Muscle layer of colon (tissue), 2 donors: ENCODE results near the gene PAK2.
"Not testable (repeated sequence)": the region's sequence is repeated elsewhere in the genome, so short reads cannot be mapped to it uniquely, and the experiment has no call there.

Experiments
- H3K27ac ChIP-seq: one replicate; pipeline ENCODE4 v1.7.0; 2013; ENCODE audit warnings: low read depth, mild to moderate bottlenecking, low read length, moderate library complexity
- H3K27me3 ChIP-seq, 2 donors: one replicate each; pipeline ENCODE4 v1.7.0; 2013; ENCODE audit warnings: low read length in 2 of 2, mild to moderate bottlenecking in 2 of 2; ENCODE audit not compliant: insufficient read depth in 2 of 2, control insufficient read depth in 1 of 2
- H3K36me3 ChIP-seq: one replicate; pipeline ENCODE4 v1.7.0; 2013; ENCODE audit warnings: mild to moderate bottlenecking, low read length; ENCODE audit not compliant: insufficient read depth
- H3K4me1 ChIP-seq: one replicate; pipeline ENCODE4 v1.7.0; 2013; ENCODE audit warnings: mild to moderate bottlenecking, low read length; ENCODE audit not compliant: insufficient read depth
- H3K4me3 ChIP-seq, 2 donors: one replicate each; pipeline ENCODE4 v1.7.0; 2013; ENCODE audit warnings: low read length in 2 of 2, low read depth in 1 of 2, mild to moderate bottlenecking in 1 of 2, moderate library complexity in 1 of 2
- H3K9ac ChIP-seq: one replicate; pipeline ENCODE4 v1.7.0; 2013; ENCODE audit warnings: low read length
- H3K9me3 ChIP-seq: one replicate; pipeline ENCODE4 v1.7.0; 2013; ENCODE audit warnings: mild to moderate bottlenecking, low read length
- donor health status: abdominal sarcoma.
- donor health status: Adenocarcinoma of cecum.

PAK2 gene

GRCh38 chr3:196829651-196830050 is 90.0 kb downstream of the PAK2 start:
- H3K27ac ChIP-seq, H3K4me3 ChIP-seq, H3K9ac ChIP-seq, H3K27me3 ChIP-seq, H3K36me3 ChIP-seq, H3K9me3 ChIP-seq, H3K4me1 ChIP-seq: not testable (repeated sequence)

GRCh38 chr3:196835086-196835485 is 95.4 kb downstream of the PAK2 start:
- Histone ChIP-seq H3K27me3 (no peaks in the 10 kb centered on the region), H3K9ac (no peak overlapping the region), H3K4me1 (no peaks in the 10 kb centered on the region), H3K36me3 (no peaks in the 10 kb centered on the region), H3K4me3 (no peak overlapping the region), H3K9me3 (no peaks in the 10 kb centered on the region), H3K27ac (no peak overlapping the region)

GRCh38 chr3:196836626-196837025 is 97.0 kb downstream of the PAK2 start:
- not testable (repeated sequence) for H3K9ac ChIP-seq, H3K27me3 ChIP-seq, H3K4me3 ChIP-seq, H3K36me3 ChIP-seq, H3K27ac ChIP-seq, H3K9me3 ChIP-seq, H3K4me1 ChIP-seq

GRCh38 chr3:196837819-196838420 is 98.3 kb downstream of the PAK2 start:
- no peak overlapping the region for H3K27ac ChIP-seq
- no peaks in the 10 kb centered on the region for H3K4me1 ChIP-seq
- no peaks in the 10 kb centered on the region for H3K27me3 ChIP-seq
- no peak overlapping the region for H3K9ac ChIP-seq
- no peaks in the 10 kb centered on the region for H3K9me3 ChIP-seq
- no peaks in the 10 kb centered on the region for H3K36me3 ChIP-seq
- no peak overlapping the region for H3K4me3 ChIP-seq

- H3K9me3 ChIP-seq, H3K27me3 ChIP-seq, H3K9ac ChIP-seq, H3K4me3 ChIP-seq, H3K36me3 ChIP-seq, H3K4me1 ChIP-seq, H3K27ac ChIP-seq: not testable (repeated sequence)
These were observed 99.7 kb downstream of the PAK2 start for GRCh38 chr3:196839351-196839750.

DNA sequence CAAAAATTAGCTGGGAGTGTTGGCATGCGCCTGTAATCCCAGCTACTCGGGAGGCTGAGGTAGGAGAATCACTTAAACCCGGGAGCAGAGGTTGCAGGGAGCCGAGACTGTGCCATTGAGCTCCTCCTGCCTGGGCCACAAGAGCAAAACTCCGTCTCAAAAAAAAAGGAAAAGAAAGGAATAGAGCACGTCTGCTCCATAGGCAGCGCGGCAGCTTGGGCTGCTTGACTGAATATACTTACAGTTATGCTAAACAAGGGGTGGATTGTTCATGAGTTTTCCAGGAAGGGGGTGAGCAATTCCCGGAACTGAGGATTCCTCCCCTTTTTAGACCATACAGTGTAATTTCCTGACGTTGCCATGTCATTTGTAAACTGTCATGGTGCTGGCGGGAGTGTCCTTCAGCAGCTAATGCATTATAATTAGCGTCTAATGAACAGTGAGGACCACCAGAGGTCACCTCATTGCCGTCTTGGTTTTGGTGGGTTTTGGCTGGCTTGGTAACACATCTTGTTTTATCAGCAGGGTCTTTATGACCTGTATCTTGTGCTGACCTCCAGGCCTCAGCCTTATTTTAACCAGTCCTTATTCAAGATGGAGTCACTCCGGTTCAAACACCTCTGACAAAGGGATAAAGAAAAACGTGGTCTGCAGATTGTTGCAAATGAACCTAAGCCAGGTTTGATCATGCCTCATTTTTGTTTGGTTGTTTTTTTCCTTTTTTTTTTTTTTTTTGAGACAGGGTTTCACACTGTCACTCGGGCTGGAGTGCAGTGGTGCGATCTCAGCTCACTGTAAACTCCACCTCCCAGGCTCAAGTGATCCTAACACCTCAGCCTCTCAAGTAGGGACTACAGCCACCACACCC is 103.1 kb downstream of the PAK2 start:
- H3K27me3 ChIP-seq: no peaks in the 10 kb centered on the region
- no peaks in the 10 kb centered on the region for H3K36me3 ChIP-seq
- H3K4me1 ChIP-seq: no peaks in the 10 kb centered on the region
- H3K9me3 ChIP-seq: no peaks in the 10 kb centered on the region
- no peak overlapping the region for H3K4me3 ChIP-seq
- H3K9ac ChIP-seq: no peak overlapping the region
- H3K27ac ChIP-seq: no peak overlapping the region

DNA sequence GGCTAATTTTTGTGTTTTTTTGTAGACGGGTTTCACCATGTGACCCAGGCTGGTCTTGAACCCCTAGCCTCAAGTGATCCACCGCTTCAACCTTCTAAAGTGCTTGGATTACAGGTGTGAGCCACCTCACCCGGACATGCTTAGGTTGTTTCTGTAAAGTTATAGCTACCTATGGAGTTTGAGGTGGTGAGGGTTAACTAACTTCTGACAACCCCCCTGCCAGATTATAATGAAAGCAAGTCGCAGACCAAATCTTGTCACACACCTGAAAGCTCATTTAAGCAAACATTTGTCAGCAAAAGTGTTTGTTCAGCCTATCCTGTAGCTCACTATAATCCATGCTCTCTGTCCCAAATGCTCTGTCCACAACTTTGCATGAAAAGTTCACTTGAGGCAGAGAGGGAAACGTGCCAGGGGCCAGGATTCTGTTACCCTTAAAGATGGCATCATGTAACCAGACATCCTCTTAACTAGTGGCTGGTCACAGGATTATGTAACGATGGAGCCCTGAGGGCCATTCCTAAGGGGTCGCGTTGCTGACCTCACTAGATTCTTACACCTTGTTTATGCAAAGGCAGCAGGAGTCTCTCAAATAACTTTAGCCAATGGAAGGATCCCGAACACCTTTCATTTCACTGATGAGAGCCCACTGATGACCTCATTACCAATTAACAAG is 103.9 kb downstream of the PAK2 start:
- no peak overlapping the region for H3K9ac ChIP-seq
- no peaks in the 10 kb centered on the region for H3K9me3 ChIP-seq
- H3K4me3 ChIP-seq: no peak overlapping the region
- no peaks in the 10 kb centered on the region for H3K27me3 ChIP-seq
- no peaks in the 10 kb centered on the region for H3K4me1 ChIP-seq
- H3K27ac ChIP-seq: no peak overlapping the region
- no peaks in the 10 kb centered on the region for H3K36me3 ChIP-seq

- H3K27ac ChIP-seq, H3K9me3 ChIP-seq, H3K9ac ChIP-seq, H3K36me3 ChIP-seq, H3K4me1 ChIP-seq, H3K4me3 ChIP-seq, H3K27me3 ChIP-seq: not testable (repeated sequence)
These were observed 104.9 kb downstream of the PAK2 start for GRCh38 chr3:196844235-196845219.

DNA sequence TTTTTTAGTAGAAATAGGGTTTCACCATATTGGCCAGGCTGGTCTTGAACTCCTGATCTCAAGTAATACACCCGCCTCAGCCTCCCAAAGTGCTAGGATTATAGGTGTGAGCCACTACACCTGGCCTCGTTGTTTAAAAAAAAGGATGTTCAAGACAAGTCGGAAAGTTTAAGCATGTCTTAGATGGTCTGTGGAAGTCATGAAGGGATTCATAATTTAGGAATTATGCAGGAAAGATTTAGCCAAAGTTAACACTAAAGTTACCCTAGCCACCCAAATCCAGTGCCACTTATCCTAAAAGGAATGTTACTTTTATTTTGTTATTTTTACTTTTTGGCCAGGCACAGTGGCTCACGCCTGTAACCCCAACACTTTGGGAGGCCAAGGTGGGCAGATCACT is 108.7 kb downstream of the PAK2 start:
- not testable (repeated sequence) for H3K9ac ChIP-seq, H3K9me3 ChIP-seq, H3K4me3 ChIP-seq, H3K27me3 ChIP-seq, H3K27ac ChIP-seq, H3K36me3 ChIP-seq, H3K4me1 ChIP-seq

DNA sequence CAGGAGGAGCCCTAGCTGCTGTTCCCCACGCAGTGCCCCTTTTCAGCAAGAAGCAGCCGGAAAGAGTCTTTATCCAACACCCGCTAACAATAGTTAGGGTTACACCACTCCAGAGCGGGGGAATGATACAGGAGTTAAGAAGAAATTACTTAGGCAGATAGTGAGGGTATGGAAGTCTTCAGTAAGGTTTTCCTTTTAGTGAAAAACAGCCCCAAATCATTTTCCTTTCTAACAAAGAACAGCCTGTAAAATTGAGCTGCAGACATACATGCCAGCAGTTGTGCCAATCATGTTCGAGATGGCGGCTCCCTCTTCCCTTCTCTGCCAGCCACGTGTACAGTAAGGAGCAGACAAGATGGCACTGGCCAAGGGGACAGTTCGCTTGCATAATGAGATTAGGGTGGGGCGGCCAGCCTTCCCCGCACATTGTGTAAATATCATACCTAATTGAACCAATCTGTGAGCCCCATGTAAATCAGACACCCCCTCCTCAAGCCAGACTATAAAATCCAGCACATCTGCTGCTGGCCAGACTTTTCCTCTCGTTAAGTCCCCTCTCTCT is 109.6 kb downstream of the PAK2 start:
- no peaks in the 10 kb centered on the region for H3K36me3 ChIP-seq
- no peak overlapping the region for H3K4me3 ChIP-seq
- no peak overlapping the region for H3K9ac ChIP-seq
- no peaks in the 10 kb centered on the region for H3K9me3 ChIP-seq
- no peak overlapping the region for H3K27ac ChIP-seq
- H3K27me3 ChIP-seq: no peaks in the 10 kb centered on the region
- no peaks in the 10 kb centered on the region for H3K4me1 ChIP-seq

DNA sequence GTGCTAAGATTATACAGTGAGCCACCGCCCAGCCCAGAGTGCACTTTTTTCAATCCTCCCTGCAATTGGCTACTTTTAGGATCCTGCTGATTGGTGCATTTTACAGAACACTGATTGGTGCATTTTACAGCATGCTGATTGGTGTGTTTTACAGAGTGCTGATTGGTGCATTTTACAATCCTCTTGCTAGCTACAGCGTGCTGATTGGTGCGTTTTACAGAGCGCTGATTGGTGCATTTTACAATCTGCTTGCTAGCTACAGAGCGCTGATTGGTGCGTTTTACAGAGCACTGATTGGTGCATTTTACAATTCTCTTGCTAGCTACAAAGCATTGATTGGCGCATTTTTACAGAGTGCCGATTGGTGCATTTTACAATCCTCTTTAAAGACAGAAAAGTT is 123.3 kb downstream of the PAK2 start:
- H3K9me3 ChIP-seq, H3K4me3 ChIP-seq, H3K4me1 ChIP-seq, H3K27me3 ChIP-seq, H3K36me3 ChIP-seq, H3K27ac ChIP-seq, H3K9ac ChIP-seq: not testable (repeated sequence)
